KG1 (cell line): ENCODE results near the gene TAC3.
"Not testable (repeated sequence)": the region's sequence is repeated elsewhere in the genome, so short reads cannot be mapped to it uniquely, and the experiment has no call there.

Source experiments
- DNase-seq: peaks from one replicate; lab custom pipeline; 2025; lab: John Stamatoyannopoulos, UW

Gene TAC3

GRCh38 chr12:57004651-57005050 is 11.7 kb downstream of the TAC3 start:
- no peak for DNase-seq

DNA sequence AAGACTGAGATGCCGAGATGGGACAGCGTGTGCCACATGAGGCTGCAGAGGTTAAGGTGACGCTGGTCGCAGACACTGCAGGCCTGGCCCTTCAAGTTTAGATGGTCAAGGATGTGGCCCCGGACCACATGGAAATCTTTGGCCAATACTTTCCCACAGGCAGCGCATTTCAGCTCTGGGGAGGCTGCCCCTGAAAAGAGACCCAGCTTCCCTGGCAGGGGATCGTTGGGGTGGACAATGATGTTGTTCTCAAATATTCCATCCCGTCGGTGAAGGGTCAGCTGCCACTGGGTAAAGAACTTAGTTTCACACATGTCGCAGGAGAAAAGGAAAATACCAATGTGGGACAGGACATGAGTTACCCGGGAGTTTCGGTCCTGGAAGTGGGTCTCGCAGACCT is 12.9 kb downstream of the TAC3 start:
- DNase-seq, result no peak

- DNase-seq, result peak; percentile 3
These were observed 14.9 kb downstream of the TAC3 start for GRCh38 chr12:57001448-57001906.

GRCh38 chr12:57000393-57000792 is 15.9 kb downstream of the TAC3 start:
- no peak for DNase-seq

DNA sequence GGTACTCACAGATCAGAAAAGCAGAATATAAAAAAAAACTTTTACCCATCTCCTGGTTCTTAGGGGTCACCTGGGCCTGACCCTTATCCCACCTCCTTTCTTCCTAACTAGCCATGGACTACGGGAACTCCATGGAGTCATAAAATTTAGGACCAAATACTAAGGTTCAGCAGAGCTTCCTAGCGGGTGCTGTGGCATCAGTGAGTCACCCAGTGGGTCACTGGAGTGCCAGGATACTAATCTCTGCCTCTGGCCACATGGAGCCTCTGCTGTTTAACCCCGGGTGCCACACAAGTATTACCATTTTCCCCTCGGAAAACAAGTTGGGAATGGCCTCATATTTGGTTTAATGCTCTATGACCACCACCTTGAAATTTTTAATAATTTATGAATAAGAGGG is 16.9 kb downstream of the TAC3 start:
- no peak for DNase-seq

DNA sequence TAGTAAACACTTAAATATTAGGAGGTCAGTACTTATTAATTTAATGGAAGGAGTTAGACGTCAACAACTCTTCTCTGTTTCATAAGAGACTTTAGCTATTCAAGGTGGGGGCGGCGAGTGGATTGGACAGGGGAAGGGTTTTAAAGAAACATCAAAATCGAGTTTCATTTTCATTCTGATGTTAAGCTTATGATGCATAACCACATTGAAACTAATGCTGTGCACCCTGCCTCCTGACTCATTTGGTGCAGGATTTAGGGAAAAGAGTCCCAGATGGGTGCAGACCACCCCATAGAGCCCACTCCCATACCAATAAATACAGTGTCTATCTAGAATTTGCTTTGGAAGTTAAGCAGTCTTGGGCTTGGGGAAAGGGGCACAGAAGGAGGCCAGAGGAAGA is 17.3 kb downstream of the TAC3 start:
- DNase-seq, result no peak

DNA sequence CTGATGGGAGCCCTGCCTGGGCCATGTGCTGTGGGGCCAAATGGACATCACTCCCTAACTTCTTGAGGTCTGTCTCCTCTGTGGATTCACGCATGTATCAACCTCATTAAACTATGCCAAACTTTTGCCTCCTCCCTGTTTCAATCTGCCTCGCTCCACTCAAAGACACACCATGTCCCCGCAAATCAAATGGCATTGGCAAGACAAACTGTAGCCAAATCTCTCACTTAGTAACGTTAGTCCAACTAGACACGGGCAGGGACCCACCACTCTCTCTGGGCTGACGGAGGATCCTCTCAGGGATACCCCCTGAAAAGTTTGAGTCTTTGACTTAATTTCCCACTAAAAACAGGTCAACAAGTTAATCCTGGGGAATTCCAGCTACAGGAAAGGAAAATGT is 18.0 kb downstream of the TAC3 start:
- DNase-seq, result no peak

GRCh38 chr12:56996793-56997545 is 19.4 kb downstream of the TAC3 start:
- DNase-seq, result no peak

- no peak for DNase-seq
These were observed 20.3 kb downstream of the TAC3 start for GRCh38 chr12:56995930-56996496.

GRCh38 chr12:56995201-56995929 is 21.0 kb downstream of the TAC3 start:
- no peak for DNase-seq

GRCh38 chr12:56994231-56994746 is 22.0 kb downstream of the TAC3 start:
- DNase-seq, result no peak

DNA sequence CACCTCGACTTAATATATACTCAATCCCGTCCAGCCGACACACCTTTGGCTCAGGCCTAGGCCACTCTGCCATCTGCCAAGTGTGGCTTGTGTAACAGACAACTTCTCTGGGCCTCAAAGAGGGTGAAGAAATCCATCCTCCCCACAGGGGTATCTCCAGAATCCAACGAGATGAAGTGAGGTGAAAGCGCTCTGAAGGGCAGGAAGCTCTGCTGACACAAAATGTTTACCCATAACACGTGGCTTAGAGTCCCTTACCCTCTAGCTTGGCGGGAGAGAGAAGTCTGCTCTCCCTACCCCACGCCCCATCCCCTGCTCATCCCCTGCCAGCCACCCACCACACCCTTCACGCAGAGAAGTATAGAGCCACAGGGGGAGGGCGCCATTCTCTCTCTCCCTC is 23.0 kb downstream of the TAC3 start:
- DNase-seq, result no peak

- DNase-seq, result no peak
These were observed 24.7 kb downstream of the TAC3 start for GRCh38 chr12:56991319-56992246.

GRCh38 chr12:56990648-56991318 is 25.5 kb downstream of the TAC3 start:
- DNase-seq, result no peak

- no peak for DNase-seq
These were observed 26.3 kb downstream of the TAC3 start for GRCh38 chr12:56989861-56990610.

- DNase-seq, result no peak
These were observed 28.1 kb downstream of the TAC3 start for GRCh38 chr12:56988207-56988739.

- DNase-seq, result no peak
These were observed 28.7 kb downstream of the TAC3 start for GRCh38 chr12:56987551-56988053.

DNA sequence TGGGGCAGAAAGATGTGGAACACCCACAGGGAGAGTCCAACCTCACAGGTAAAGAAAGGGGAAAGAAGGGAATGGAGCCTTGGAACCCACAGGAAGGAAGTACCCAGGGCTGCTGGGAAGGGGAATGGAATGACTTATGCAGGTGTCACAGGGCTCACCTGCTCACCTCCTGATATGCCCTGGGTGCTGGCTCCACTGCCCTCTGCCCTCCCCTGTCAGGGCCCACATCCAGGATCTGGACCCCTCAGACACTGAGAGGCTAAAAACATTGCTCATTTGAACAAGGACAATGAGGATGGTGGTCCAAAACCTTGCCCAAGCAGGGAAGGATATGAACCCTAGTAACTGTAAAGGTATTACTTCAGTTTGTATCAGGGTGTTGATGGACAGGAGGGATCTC is 29.3 kb downstream of the TAC3 start:
- no peak for DNase-seq

DNA sequence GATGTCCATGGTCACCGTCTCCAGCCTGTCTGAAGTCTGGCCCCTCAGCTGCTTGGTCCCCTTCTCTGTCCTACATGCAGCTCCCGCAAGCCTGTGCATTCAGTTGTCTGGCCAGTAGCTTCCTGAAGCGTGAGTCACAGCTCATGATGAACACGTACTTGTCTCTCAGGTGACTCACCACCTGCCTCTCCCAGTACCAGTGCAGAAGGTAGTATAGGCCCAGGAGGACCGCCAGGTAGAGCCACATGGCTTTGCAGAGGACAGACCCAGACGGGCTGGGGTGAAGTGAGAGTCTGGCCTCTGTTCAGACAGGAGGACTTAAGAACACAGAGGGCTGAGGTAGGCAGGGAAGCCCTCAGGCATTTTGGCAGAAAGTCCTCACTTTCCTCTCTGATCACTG is 30.6 kb downstream of the TAC3 start:
- not testable (repeated sequence) for DNase-seq

- DNase-seq, result no peak
These were observed 32.9 kb downstream of the TAC3 start for GRCh38 chr12:56983386-56983785.
